ENCODE measurements around the gene SPAG9.
"Not testable (repeated sequence)": the region's sequence is repeated elsewhere in the genome, so short reads cannot be mapped to it uniquely, and the experiment has no call there.

DNA sequence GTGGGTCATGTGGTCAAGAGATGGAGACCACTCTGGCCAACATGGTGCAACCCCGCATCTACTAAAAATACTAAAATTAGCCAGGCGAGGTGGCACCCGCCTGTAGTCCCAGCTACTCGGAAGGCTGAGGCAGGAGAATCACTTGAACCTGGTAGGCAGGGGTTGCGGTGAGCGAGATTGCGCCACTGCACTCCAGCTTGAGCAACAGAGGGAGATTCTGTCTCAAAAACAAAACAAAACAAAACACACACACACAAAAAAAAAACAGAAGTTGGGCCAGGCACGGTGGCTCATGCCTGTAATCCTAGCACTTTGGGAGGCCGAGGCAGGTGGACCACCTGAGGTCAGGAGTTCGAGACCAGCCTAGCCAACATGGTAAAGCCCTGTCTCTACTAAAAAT, 31.8 kb downstream of the SPAG9 start:
- TF ChIP-seq POLR2AphosphoS5 (IDR thresholded peaks at IDR 0.05; ENCODE audit: low read depth, low read length); TCF7L2 (IDR thresholded peaks at IDR 0.05; ENCODE audit: low read depth, low read length); SIN3A (IDR thresholded peaks at IDR 0.05; ENCODE audit: borderline replicate concordance, insufficient read depth, low read depth, low read length): not testable (repeated sequence)
- TF ChIP-seq, protein P1, sequence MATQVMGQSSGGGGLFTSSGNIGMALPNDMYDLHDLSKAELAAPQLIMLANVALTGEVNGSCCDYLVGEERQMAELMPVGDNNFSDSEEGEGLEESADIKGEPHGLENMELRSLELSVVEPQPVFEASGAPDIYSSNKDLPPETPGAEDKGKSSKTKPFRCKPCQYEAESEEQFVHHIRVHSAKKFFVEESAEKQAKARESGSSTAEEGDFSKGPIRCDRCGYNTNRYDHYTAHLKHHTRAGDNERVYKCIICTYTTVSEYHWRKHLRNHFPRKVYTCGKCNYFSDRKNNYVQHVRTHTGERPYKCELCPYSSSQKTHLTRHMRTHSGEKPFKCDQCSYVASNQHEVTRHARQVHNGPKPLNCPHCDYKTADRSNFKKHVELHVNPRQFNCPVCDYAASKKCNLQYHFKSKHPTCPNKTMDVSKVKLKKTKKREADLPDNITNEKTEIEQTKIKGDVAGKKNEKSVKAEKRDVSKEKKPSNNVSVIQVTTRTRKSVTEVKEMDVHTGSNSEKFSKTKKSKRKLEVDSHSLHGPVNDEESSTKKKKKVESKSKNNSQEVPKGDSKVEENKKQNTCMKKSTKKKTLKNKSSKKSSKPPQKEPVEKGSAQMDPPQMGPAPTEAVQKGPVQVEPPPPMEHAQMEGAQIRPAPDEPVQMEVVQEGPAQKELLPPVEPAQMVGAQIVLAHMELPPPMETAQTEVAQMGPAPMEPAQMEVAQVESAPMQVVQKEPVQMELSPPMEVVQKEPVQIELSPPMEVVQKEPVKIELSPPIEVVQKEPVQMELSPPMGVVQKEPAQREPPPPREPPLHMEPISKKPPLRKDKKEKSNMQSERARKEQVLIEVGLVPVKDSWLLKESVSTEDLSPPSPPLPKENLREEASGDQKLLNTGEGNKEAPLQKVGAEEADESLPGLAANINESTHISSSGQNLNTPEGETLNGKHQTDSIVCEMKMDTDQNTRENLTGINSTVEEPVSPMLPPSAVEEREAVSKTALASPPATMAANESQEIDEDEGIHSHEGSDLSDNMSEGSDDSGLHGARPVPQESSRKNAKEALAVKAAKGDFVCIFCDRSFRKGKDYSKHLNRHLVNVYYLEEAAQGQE (IDR thresholded peaks at IDR 0.05; ENCODE audit: insufficient read depth in 1 of 2, low read depth in 2 of 2, low read length in 1 of 2) = not testable (repeated sequence)
- TF ChIP-seq, protein P2, sequence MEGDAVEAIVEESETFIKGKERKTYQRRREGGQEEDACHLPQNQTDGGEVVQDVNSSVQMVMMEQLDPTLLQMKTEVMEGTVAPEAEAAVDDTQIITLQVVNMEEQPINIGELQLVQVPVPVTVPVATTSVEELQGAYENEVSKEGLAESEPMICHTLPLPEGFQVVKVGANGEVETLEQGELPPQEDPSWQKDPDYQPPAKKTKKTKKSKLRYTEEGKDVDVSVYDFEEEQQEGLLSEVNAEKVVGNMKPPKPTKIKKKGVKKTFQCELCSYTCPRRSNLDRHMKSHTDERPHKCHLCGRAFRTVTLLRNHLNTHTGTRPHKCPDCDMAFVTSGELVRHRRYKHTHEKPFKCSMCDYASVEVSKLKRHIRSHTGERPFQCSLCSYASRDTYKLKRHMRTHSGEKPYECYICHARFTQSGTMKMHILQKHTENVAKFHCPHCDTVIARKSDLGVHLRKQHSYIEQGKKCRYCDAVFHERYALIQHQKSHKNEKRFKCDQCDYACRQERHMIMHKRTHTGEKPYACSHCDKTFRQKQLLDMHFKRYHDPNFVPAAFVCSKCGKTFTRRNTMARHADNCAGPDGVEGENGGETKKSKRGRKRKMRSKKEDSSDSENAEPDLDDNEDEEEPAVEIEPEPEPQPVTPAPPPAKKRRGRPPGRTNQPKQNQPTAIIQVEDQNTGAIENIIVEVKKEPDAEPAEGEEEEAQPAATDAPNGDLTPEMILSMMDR (IDR thresholded peaks at IDR 0.05) = not testable (repeated sequence)

All from Panc1 (cell line).